Measurements from ENCODE around the gene PRTFDC1. TPM values are rescaled to one million over a fixed set of nuclear protein-coding genes. Genes with fewer than 3 reads are reported as not detected.

The PRTFDC1 gene
- total RNA-seq, 1 donor from 2014 or later = 27.0 TPM

DNA sequence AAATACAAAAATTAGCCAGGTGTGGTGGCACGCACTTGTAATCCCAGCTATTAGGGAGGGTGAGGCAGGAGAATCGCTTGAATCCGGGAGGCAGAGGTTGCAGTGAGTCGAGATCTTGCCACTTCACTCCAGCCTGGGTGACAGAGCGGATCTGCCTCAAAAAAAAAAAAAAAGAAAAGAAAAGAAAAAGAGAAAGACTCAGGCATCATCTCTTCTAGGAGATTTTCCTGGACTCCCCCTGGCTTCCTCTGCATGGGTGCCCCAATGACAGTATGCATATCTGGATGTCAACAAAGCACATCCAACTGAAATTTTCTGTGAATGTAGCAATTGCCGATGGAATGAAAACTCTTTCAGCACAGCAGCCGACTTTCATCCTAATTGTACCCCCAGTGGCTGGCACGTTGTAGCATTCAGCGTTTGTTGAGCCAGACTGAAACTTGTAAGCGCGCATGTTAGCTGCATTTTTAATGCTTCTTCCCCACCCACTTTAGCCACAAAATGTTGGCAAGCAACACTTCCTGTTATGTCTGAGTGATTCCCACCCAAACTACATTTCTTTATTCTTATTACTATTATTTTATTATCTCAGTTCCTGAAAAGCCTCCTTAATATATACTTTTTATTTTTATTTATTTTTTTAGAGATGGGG is 70.2 kb downstream of the PRTFDC1 start:
- H3K36me3 Mint-ChIP-seq = peaks cover 3% of the 10 kb centered on the region
- DNase-seq (ENCODE audit: low spot score in 2 of 2, unreplicated experiment in 2 of 2) = no peak
- TF ChIP-seq, protein P1, sequence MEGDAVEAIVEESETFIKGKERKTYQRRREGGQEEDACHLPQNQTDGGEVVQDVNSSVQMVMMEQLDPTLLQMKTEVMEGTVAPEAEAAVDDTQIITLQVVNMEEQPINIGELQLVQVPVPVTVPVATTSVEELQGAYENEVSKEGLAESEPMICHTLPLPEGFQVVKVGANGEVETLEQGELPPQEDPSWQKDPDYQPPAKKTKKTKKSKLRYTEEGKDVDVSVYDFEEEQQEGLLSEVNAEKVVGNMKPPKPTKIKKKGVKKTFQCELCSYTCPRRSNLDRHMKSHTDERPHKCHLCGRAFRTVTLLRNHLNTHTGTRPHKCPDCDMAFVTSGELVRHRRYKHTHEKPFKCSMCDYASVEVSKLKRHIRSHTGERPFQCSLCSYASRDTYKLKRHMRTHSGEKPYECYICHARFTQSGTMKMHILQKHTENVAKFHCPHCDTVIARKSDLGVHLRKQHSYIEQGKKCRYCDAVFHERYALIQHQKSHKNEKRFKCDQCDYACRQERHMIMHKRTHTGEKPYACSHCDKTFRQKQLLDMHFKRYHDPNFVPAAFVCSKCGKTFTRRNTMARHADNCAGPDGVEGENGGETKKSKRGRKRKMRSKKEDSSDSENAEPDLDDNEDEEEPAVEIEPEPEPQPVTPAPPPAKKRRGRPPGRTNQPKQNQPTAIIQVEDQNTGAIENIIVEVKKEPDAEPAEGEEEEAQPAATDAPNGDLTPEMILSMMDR (IDR thresholded peaks at IDR 0.05; ENCODE audit: unreplicated experiment) = no peak
- peaks cover 5% of the 10 kb centered on the region for H3K4me1 Mint-ChIP-seq
- H3K27me3 Mint-ChIP-seq (ENCODE audit: low read depth) = no peaks in the 10 kb centered on the region
- H3K9me3 Mint-ChIP-seq = no peaks in the 10 kb centered on the region
- no peak overlapping the region for H3K4me3 Mint-ChIP-seq
- no peak overlapping the region for H3K27ac Mint-ChIP-seq

DNA sequence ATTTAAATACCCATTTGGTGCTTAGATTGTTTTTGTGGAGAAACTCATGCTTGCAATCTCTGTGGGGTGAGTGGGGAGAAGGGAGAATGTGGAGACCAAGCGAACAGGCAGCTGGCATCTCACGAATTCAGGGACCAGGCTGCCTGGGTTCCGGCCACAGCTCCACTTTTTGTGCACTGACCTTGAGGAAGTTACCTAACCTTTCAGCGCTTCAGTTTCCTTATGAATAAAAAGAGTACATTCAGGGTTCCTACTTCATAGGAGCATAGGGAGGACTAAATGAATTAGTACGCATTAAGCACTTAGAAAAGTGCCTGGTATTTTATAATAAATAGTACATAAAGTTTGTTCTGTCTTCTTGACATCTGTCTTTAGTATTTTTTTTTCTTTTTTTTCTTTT is 72.5 kb downstream of the PRTFDC1 start:
- no peak for DNase-seq (ENCODE audit: low spot score in 2 of 2, unreplicated experiment in 2 of 2)
- Mint-ChIP-seq H3K9me3 (peaks cover 4% of the 10 kb centered on the region), H3K4me3 (no peak overlapping the region), H3K27ac (no peak overlapping the region), H3K27me3 (ENCODE audit: low read depth) (no peaks in the 10 kb centered on the region), H3K36me3 (peaks cover 3% of the 10 kb centered on the region), H3K4me1 (no peaks in the 10 kb centered on the region)
- TF ChIP-seq, protein P1 (IDR thresholded peaks at IDR 0.05; ENCODE audit: unreplicated experiment) = no peak

DNA sequence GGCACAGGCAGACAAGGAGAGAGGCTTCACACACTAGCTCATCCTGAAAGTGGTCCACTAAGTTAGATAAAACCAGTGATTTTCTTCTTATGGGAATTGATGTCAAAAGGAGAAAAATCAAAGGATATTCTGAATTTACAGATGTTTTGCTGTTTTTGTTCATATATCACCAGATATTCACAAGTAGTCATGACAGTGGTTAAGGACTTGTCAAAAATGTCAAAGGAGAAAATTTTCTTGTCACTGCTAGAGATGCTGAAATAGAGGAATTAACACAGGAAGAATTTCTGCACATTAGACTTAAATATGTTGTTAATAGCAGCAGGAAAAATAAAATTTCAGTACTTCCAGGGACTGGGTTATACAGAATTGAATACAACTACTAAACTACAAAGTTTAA is 78.3 kb downstream of the PRTFDC1 start:
- Mint-ChIP-seq H3K27ac (no peak overlapping the region), H3K4me1 (peaks cover 22% of the 10 kb centered on the region), H3K4me3 (no peak overlapping the region), H3K36me3 (peaks cover 2% of the 10 kb centered on the region), H3K27me3 (ENCODE audit: low read depth) (no peaks in the 10 kb centered on the region), H3K9me3 (peaks cover 4% of the 10 kb centered on the region)
- DNase-seq (ENCODE audit: low spot score in 2 of 2, unreplicated experiment in 2 of 2) = no peak
- TF ChIP-seq, protein P1 (IDR thresholded peaks at IDR 0.05; ENCODE audit: unreplicated experiment) = no peak

DNA sequence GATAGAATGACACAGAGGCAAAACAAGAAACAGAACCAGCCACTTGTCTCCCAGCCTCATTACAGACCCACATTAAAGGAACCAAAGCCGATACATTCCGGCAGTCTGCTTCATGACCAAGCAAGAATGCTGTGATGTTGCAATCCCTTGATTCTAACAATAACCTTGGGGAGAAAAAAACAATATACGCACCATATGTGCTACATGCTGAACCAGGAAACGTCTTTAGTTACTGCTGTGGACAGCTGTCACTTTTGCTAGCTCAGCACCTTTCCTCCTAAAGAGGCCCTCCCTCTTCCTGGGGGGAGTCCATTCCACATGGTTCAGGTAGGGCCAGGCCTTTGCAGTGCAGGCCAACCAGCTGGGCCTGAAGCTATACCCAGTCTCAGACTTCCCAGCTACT is 79.1 kb downstream of the PRTFDC1 start:
- H3K27me3 Mint-ChIP-seq (ENCODE audit: low read depth) = no peaks in the 10 kb centered on the region
- TF ChIP-seq, protein P1 (IDR thresholded peaks at IDR 0.05; ENCODE audit: unreplicated experiment) = no peak
- peak overlapping the region; percentile 94 for H3K27ac Mint-ChIP-seq
- H3K9me3 Mint-ChIP-seq = peaks cover 4% of the 10 kb centered on the region
- no peak overlapping the region for H3K4me3 Mint-ChIP-seq
- peaks cover 22% of the 10 kb centered on the region for H3K4me1 Mint-ChIP-seq
- no peak for DNase-seq (ENCODE audit: low spot score in 2 of 2, unreplicated experiment in 2 of 2)
- H3K36me3 Mint-ChIP-seq = peaks cover 2% of the 10 kb centered on the region

DNA sequence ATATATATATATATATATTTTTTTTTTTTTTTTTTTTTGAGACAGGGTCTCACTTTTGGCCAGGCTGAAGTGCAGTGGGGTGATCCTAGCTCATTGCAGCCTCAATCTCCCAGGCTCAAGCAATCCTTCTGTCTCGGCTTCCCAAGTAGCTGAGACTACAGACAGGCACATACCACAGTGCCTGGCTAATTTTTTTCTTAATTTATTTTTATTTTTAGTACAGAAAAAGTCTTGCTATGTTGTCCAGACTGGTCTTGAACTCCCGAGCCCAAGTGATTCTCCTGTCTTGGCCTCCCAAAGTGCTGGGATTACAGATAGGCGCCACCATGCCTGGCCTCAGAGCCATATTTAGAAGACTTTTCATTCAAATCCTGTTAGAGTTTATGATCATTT is 79.6 kb downstream of the PRTFDC1 start:
- Mint-ChIP-seq H3K4me1 (peaks cover 22% of the 10 kb centered on the region), H3K4me3 (no peak overlapping the region), H3K27me3 (ENCODE audit: low read depth) (no peaks in the 10 kb centered on the region), H3K27ac (peak overlapping the region; percentile 94), H3K9me3 (peaks cover 4% of the 10 kb centered on the region), H3K36me3 (peaks cover 2% of the 10 kb centered on the region)
- no peak for DNase-seq (ENCODE audit: low spot score in 2 of 2, unreplicated experiment in 2 of 2)
- TF ChIP-seq, protein P1 (IDR thresholded peaks at IDR 0.05; ENCODE audit: unreplicated experiment) = no peak

Data from mesothelial cell of epicardium (in vitro differentiated cells).